Measurements from ENCODE around the gene ZNF584.
"Not testable (repeated sequence)": the region's sequence is repeated elsewhere in the genome, so short reads cannot be mapped to it uniquely, and the experiment has no call there.

ZNF584 gene

DNA sequence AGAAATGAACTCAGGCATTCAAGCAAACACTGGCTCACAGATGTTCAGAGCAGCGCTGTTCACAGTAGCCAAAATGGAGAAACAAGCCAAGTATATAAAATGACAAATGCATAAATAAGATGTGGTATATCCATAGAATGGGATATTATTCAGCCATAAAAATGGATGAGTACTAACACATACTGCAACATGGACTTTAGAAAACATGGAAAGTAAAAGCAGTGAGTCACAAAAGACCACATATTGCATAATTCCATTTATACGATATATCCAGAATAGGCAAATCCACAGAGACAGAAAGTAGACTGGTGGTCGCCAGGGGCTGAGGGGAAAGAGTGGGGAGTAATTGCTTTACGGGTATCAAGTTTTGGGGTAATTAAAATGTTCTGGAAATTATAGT is 34.2 kb upstream of the ZNF584 start:
- no peak overlapping the region for H3K4me3 ChIP-seq (ENCODE audit: low read length in 2 of 2)
- H3K27ac ChIP-seq (ENCODE audit: low read depth in 2 of 2, low read length in 2 of 2), result no peak overlapping the region
- H3K4me1 ChIP-seq (ENCODE audit: control insufficient read depth in 2 of 2, insufficient read depth in 2 of 2, low read length in 2 of 2), result no peaks in the 10 kb centered on the region
- no peak overlapping the region for H3K9ac ChIP-seq (ENCODE audit: low read depth in 1 of 2, low read length in 2 of 2)
- peaks cover 0 to 3% of the 10 kb centered on the region in 2 donors for H3K36me3 ChIP-seq (ENCODE audit: control insufficient read depth in 2 of 2, insufficient read depth in 2 of 2, low read length in 2 of 2)
- H3K9me3 ChIP-seq (ENCODE audit: control insufficient read depth in 2 of 2, low read length in 2 of 2), result no peaks in the 10 kb centered on the region
- no peaks in the 10 kb centered on the region for H3K27me3 ChIP-seq (ENCODE audit: control insufficient read depth in 2 of 2, insufficient read depth in 2 of 2, low read length in 2 of 2)

DNA sequence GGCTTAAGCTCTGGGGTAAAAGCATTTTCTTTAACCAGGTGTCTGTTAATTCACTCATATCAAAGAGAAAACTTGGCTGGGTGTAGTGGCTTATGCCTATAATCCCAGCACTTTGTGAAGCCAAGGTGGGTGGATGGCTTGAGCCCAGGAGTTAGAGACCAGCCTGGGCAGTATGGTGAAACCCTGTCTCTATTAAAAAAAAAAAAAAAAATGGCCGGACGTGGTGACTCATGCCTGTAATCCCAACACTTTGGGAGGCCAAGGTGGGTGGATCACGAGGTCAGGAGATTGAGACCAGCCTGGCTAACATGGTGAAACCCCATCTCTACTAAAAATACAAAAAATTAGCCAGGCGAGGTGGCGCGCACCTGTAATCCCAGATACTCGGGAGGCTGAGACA is 31.7 kb upstream of the ZNF584 start:
- H3K36me3 ChIP-seq (ENCODE audit: control insufficient read depth in 2 of 2, insufficient read depth in 2 of 2, low read length in 2 of 2); H3K27me3 ChIP-seq (ENCODE audit: control insufficient read depth in 2 of 2, insufficient read depth in 2 of 2, low read length in 2 of 2); H3K9ac ChIP-seq (ENCODE audit: low read depth in 1 of 2, low read length in 2 of 2); H3K27ac ChIP-seq (ENCODE audit: low read depth in 2 of 2, low read length in 2 of 2); H3K4me3 ChIP-seq (ENCODE audit: low read length in 2 of 2); H3K9me3 ChIP-seq (ENCODE audit: control insufficient read depth in 2 of 2, low read length in 2 of 2): not testable (repeated sequence)
- peaks cover 7 to 15% of the 10 kb centered on the region in 2 donors for H3K4me1 ChIP-seq (ENCODE audit: control insufficient read depth in 2 of 2, insufficient read depth in 2 of 2, low read length in 2 of 2)

DNA sequence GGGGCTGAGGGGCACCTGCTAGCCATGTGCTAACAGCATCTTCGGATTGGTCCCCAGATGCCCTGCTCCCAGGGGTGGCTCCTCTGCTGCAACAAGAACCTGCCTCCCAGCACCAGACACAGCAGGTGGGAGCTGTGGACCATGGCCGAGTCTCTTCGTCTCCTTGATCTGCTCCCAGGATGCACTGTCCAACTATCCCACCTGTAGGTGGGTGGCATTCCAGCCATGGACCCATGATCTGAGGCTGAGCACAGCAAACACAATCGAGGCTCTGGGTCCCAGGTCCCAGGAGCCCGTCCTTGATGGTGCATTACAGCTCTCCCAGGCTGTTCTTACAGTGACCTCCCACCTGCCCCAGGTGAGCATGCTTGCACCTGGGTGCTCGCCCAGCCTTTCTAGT is 29.2 kb upstream of the ZNF584 start:
- H3K27ac ChIP-seq (ENCODE audit: low read depth in 2 of 2, low read length in 2 of 2), result no peak overlapping the region
- H3K9ac ChIP-seq (ENCODE audit: low read depth in 1 of 2, low read length in 2 of 2), result no peak overlapping the region

DNA sequence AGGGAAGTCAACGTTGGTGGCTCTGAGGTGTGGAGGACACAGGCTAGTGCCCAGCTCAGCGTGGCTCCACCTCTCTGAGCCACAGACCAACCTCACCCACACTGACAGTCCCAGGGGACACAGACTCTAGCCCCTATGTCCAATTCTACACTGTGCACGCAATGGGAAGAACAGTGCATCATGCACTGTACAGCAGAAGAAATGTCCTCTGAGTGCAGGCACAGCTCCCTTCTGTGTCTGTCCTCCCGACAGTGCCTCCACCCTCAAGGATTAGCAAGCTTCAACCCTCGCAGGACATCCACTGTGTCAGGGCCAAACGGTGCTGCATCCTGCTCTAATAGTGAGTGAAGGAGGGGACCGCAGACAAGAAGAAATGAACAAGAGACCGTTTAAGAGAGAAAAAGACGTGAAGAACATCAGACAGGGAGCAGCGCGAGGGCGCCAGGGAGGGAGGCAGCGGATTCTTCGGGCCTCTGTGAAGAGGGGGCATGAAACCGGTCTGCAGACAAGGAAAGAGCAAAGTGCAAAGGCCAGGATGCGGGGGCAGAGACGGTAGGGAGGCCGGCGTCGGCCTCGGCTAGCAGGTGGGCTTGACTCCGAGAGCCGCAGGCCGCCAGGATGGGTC is 28.3 kb upstream of the ZNF584 start:
- Histone ChIP-seq H3K4me3 (ENCODE audit: low read length in 2 of 2) (peak overlapping the region; percentile 63 to 89), H3K9ac (ENCODE audit: low read depth in 1 of 2, low read length in 2 of 2) (peak overlapping the region; percentile 76 to 93), H3K36me3 (ENCODE audit: control insufficient read depth in 2 of 2, insufficient read depth in 2 of 2, low read length in 2 of 2) (no peaks in the 10 kb centered on the region), H3K4me1 (ENCODE audit: control insufficient read depth in 2 of 2, insufficient read depth in 2 of 2, low read length in 2 of 2) (peaks cover 13 to 15% of the 10 kb centered on the region in 2 donors), H3K9me3 (ENCODE audit: control insufficient read depth in 2 of 2, low read length in 2 of 2) (no peaks in the 10 kb centered on the region), H3K27me3 (ENCODE audit: control insufficient read depth in 2 of 2, insufficient read depth in 2 of 2, low read length in 2 of 2) (no peaks in the 10 kb centered on the region), H3K27ac (ENCODE audit: low read depth in 2 of 2, low read length in 2 of 2) (peak overlapping the region; percentile 92 to 93)

More for the DNA sequence above, 29.2 kb upstream of the ZNF584 start:
- Histone ChIP-seq H3K9me3 (ENCODE audit: control insufficient read depth in 2 of 2, low read length in 2 of 2) (no peaks in the 10 kb centered on the region), H3K27me3 (ENCODE audit: control insufficient read depth in 2 of 2, insufficient read depth in 2 of 2, low read length in 2 of 2) (no peaks in the 10 kb centered on the region), H3K4me3 (ENCODE audit: low read length in 2 of 2) (no peak overlapping the region), H3K36me3 (ENCODE audit: control insufficient read depth in 2 of 2, insufficient read depth in 2 of 2, low read length in 2 of 2) (no peaks in the 10 kb centered on the region), H3K4me1 (ENCODE audit: control insufficient read depth in 2 of 2, insufficient read depth in 2 of 2, low read length in 2 of 2) (peaks cover 13 to 15% of the 10 kb centered on the region in 2 donors)

DNA sequence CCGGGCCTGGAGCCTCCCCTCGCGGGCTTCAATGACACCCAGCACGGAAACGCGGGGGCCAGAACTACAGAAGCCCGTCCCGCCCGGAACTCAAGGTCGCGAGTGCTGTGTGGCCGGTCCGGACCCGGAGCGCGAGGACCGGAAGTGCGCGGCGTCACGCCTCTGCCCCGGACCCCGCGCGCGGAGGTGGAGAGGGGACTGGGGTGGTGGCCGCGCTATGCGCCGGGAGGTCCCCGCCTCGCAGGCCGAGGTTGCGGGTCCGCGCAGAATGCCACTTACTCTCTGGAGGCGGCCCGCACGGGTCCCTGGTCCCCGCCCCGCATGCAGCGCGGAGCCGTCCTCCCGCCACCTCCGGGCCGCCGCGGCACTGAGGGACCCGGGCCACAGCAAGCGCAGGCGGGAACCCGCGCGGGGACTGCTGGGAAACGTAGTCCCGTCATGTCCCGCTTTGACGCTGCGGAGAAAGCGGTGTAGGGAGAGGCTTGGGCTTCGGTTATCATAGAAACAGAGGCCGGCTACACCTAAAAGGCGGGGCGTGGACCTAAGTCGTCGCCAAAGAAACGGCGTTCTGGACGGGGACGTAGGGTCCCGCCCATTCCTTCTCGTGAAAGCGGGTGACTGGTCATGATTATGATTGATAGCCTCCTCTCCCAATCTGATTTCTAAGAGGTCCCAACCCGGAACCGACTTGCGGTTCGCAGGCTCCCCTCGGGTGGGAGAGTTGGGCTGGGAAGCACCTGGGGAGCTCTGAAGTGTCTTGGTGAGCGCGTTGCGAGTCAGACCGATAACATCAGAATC is 27.6 kb upstream of the ZNF584 start, which contains the start of gene ZNF837:
ZNF837 (minus strand) TSS at position 369 of the 798 bp plus-strand sequence. CDS start 11,698 bp downstream, outside the sequence.
- H3K9me3 ChIP-seq (ENCODE audit: control insufficient read depth in 2 of 2, low read length in 2 of 2), result no peaks in the 10 kb centered on the region
- peaks cover 20 to 21% of the 10 kb centered on the region in 2 donors for H3K4me1 ChIP-seq (ENCODE audit: control insufficient read depth in 2 of 2, insufficient read depth in 2 of 2, low read length in 2 of 2)
- peak within 1 kb of the TSS; percentile 92 to 93 for H3K27ac ChIP-seq (ENCODE audit: low read depth in 2 of 2, low read length in 2 of 2)
- H3K9ac ChIP-seq (ENCODE audit: low read depth in 1 of 2, low read length in 2 of 2), result peak within 1 kb of the TSS; percentile 76 to 93
- H3K4me3 ChIP-seq (ENCODE audit: low read length in 2 of 2), result peak within 1 kb of the TSS; percentile 75 to 89
- H3K36me3 ChIP-seq (ENCODE audit: control insufficient read depth in 2 of 2, insufficient read depth in 2 of 2, low read length in 2 of 2), result no peaks in the 10 kb centered on the region
- H3K27me3 ChIP-seq (ENCODE audit: control insufficient read depth in 2 of 2, insufficient read depth in 2 of 2, low read length in 2 of 2), result no peaks in the 10 kb centered on the region

DNA sequence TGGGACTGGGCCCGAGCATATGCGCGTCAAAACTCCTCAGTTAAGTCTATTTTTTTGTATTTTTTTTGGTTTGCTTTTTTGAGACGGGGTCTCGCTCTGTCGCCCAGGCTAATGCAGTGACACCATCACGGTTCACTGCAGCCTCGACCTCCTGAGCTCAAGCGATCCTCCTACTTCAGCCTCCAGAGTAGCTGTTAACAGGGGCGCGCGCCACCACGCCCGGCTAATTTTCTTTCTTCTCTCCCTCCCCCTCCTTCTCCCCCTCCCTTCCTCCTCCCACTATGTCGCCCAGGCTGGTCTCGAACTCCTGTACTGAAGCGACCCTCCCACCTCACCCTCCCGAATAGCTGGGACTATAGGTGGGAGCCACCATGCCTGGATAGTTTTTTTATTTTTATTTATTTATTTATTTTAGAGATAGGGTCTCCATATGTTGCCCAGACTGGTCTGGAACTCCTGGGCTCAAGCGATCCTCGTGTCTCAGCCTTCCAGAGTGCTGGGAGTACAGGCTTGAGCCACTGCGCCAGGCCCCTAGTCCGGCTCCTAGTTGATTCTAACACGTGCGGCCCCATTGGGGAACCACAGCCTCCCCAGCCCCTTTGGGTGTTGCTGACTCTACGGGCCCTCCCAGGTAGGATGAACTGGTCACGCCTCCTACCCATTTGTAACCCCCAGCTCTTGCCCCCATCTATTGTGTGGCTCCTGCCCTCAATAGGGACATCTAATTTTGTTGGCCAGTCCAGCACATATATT is 26.8 kb upstream of the ZNF584 start:
- Histone ChIP-seq H3K36me3 (ENCODE audit: control insufficient read depth in 2 of 2, insufficient read depth in 2 of 2, low read length in 2 of 2) (no peaks in the 10 kb centered on the region), H3K4me1 (ENCODE audit: control insufficient read depth in 2 of 2, insufficient read depth in 2 of 2, low read length in 2 of 2) (peaks cover 24 to 26% of the 10 kb centered on the region in 2 donors), H3K9ac (ENCODE audit: low read depth in 1 of 2, low read length in 2 of 2) (peak overlapping the region; percentile 63 to 75), H3K27me3 (ENCODE audit: control insufficient read depth in 2 of 2, insufficient read depth in 2 of 2, low read length in 2 of 2) (no peaks in the 10 kb centered on the region), H3K9me3 (ENCODE audit: control insufficient read depth in 2 of 2, low read length in 2 of 2) (no peaks in the 10 kb centered on the region), H3K4me3 (ENCODE audit: low read length in 2 of 2) (peak overlapping the region; percentile 75 to 89), H3K27ac (ENCODE audit: low read depth in 2 of 2, low read length in 2 of 2) (peak overlapping the region; percentile 92 to 93)

DNA sequence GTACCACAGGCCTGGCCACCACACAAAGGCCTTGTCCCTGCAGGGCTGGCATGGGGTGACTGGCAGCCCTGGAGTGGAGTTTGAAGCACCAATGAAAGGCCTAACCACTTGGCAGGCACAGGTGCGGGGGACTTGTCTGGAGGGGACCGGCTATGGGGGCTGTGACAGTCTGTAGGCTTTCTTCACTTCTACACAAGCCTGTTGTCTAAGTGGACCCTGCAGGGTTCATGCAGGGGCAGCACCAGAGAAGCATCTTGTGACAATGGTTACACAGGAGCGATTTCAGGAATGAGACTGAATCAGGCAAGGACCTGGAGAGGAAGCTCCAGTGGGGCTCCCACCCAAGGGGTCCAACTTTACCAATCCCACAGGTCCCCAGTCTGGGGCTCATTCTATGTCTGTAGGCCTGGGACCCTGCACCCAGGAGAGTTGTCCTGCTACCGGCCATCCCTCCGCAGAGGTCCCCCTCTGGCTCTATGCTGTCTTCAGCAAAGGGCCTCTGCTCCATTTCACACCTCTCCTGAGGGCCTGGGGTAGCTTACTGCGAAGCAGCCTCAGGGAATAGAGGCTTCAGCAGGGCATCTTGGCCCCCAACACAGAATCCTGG is 25.3 kb upstream of the ZNF584 start:
- Histone ChIP-seq H3K27ac (ENCODE audit: low read depth in 2 of 2, low read length in 2 of 2) (no peak overlapping the region), H3K36me3 (ENCODE audit: control insufficient read depth in 2 of 2, insufficient read depth in 2 of 2, low read length in 2 of 2) (peaks cover under 1% of the 10 kb centered on the region in 2 donors), H3K9me3 (ENCODE audit: control insufficient read depth in 2 of 2, low read length in 2 of 2) (no peaks in the 10 kb centered on the region), H3K27me3 (ENCODE audit: control insufficient read depth in 2 of 2, insufficient read depth in 2 of 2, low read length in 2 of 2) (no peaks in the 10 kb centered on the region), H3K4me1 (ENCODE audit: control insufficient read depth in 2 of 2, insufficient read depth in 2 of 2, low read length in 2 of 2) (peaks cover 31 to 33% of the 10 kb centered on the region in 2 donors), H3K9ac (ENCODE audit: low read depth in 1 of 2, low read length in 2 of 2) (no peak overlapping the region), H3K4me3 (ENCODE audit: low read length in 2 of 2) (no peak overlapping the region)

DNA sequence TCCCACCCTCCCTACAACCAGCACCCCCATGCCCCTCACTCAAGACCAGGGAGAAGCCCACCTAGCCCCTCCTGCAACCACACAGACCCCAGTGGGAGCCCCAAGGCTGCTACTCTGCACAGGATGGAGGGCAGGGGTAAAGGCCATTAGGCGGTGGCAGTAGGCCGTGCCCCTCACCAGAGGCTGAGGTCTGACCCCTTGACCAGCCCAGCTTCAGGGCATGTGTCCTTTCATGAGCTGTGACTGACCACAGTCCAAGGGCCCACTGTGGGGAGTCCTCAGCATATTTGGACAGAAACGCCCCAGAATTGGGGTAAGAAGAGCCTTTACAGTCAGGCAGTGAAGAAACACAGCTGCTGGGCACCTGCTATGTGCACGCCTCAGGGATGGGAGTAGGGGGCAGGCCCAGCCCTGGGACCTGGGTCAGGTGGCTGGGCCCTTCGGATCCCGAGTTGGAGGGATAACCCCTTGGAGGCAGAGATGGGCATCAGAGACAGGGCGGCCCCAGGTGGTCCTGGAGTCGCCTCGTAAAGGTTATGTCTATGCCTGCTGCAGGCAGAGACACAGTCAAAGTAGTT is 23.0 kb upstream of the ZNF584 start:
- peak overlapping the region; percentile 77 to 80 for H3K4me3 ChIP-seq (ENCODE audit: low read length in 2 of 2)
- H3K27ac ChIP-seq (ENCODE audit: low read depth in 2 of 2, low read length in 2 of 2), result peak overlapping the region; percentile 98
- no peaks in the 10 kb centered on the region for H3K27me3 ChIP-seq (ENCODE audit: control insufficient read depth in 2 of 2, insufficient read depth in 2 of 2, low read length in 2 of 2)
- peaks cover 23 to 31% of the 10 kb centered on the region in 2 donors for H3K4me1 ChIP-seq (ENCODE audit: control insufficient read depth in 2 of 2, insufficient read depth in 2 of 2, low read length in 2 of 2)
- peak overlapping the region; percentile 89 to 91 for H3K9ac ChIP-seq (ENCODE audit: low read depth in 1 of 2, low read length in 2 of 2)
- no peaks in the 10 kb centered on the region for H3K9me3 ChIP-seq (ENCODE audit: control insufficient read depth in 2 of 2, low read length in 2 of 2)
- H3K36me3 ChIP-seq (ENCODE audit: control insufficient read depth in 2 of 2, insufficient read depth in 2 of 2, low read length in 2 of 2), result peaks cover 4% of the 10 kb centered on the region in 2 donors

DNA sequence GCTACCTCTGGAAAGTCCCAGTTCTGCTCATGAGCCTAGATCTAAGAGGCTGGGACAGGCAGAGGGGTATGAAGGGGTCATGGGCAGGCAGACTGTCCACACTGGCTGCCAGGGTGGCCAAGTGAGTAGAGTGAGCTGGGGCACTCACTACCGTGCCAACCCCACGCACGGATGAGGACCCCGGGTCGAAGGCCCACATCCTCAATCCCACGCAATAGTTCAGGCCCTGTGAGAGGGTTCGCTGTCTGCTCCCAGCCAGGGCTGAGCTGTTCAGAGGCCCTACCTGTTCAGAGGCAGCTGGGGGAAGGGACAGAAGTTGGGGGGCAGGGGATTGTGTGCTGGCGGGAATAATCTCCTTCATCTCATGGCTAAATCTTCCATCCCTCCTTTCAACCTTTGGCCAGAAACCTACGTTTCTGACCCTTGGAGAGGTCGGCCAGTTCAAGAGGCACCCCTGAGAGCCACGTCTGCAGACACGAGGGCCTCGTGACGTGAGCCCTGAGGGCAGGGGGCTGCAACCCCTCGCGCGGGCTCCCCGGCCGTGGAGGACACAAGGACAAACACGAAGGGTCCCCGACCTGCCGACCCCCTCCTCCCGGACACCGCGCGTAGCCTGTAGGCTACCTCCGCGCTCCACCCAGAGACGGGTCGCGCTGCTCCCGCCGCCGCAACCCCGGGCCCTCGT is 22.4 kb upstream of the ZNF584 start:
- Histone ChIP-seq H3K27ac (ENCODE audit: low read depth in 2 of 2, low read length in 2 of 2) (peak overlapping the region; percentile 98), H3K4me3 (ENCODE audit: low read length in 2 of 2) (peak overlapping the region; percentile 77 to 80), H3K9me3 (ENCODE audit: control insufficient read depth in 2 of 2, low read length in 2 of 2) (no peaks in the 10 kb centered on the region), H3K9ac (ENCODE audit: low read depth in 1 of 2, low read length in 2 of 2) (peak overlapping the region; percentile 89 to 91), H3K36me3 (ENCODE audit: control insufficient read depth in 2 of 2, insufficient read depth in 2 of 2, low read length in 2 of 2) (peaks cover 4 to 11% of the 10 kb centered on the region in 2 donors), H3K4me1 (ENCODE audit: control insufficient read depth in 2 of 2, insufficient read depth in 2 of 2, low read length in 2 of 2) (peaks cover 22 to 33% of the 10 kb centered on the region in 2 donors), H3K27me3 (ENCODE audit: control insufficient read depth in 2 of 2, insufficient read depth in 2 of 2, low read length in 2 of 2) (no peaks in the 10 kb centered on the region)
